Thyroid gland (tissue), 4 donors: ENCODE data around the gene HTRA3. TPM values are rescaled to one million over a fixed set of nuclear protein-coding genes. Genes with fewer than 3 reads are reported as not detected.

Experiments
- DNase-seq, 2 donors: peaks; one replicate each; pipeline ENCODE4 v3.0.0-alpha.2; 2019
- H3K27ac ChIP-seq, 3 donors: fragments of 200-600 bp; sonication (generic); 1 replicate in 2 of 3; 2 replicates in 1 of 3; pipeline ENCODE4 v1.5.1; 2016 to 2019; ENCODE audit warnings: mild to moderate bottlenecking in 1 of 3, moderate library complexity in 1 of 3
- H3K27me3 ChIP-seq: fragments of 200-600 bp; sonication (generic); one replicate; pipeline ENCODE4 v1.5.1; 2019
- H3K36me3 ChIP-seq, 2 donors: fragments of 200-600 bp; sonication (generic); one replicate each; pipeline ENCODE4 v1.5.1; 2016 to 2019
- H3K4me1 ChIP-seq, 2 donors: fragments of 200-600 bp; sonication (generic); one replicate each; pipeline ENCODE4 v1.5.1; 2017 to 2019
- H3K4me3 ChIP-seq, 3 donors: fragments of 200-600 bp; sonication (generic); replicated peaks in 1 of 3; 1 replicate in 2 of 3; 2 replicates in 1 of 3; pipeline ENCODE4 v1.5.1; 2016; ENCODE audit warnings: mild to moderate bottlenecking in 1 of 3
- H3K9me3 ChIP-seq: fragments of 200-600 bp; sonication (generic); one replicate; pipeline ENCODE4 v1.5.1; 2017
- POLR2A ChIP-seq, 2 donors: fragments of 450-650 bp; IDR thresholded peaks; one replicate each; pipeline ENCODE4 v1.6.1; 2017; ENCODE audit warnings: antibody characterized with exemption in 2 of 2, mild to moderate bottlenecking in 2 of 2, moderate library complexity in 1 of 2
- WGBS, 2 donors: methylation state at CpG; one replicate each; pipeline ENCODE4 v1.1.5; 2017; 5-methylcytosine and 5-hydroxymethylcytosine counted together
- intact Hi-C: fragments of 100-400 bp; cut with DNase I; formaldehyde crosslinking; loops from one replicate; pipeline ENCODE4 v1.15.1; 2023
- total RNA-seq, 4 donors: library from RNA; depleted of rRNA; stranded (reverse); fragments of >200 nt; gene quantifications; one replicate each; pipeline ENCODE4 v1.2.3, GENCODE V29; 2016
- TF ChIP-seq, protein P1 (sequence below), 6 experiments: fragments of 200-600 bp in 3 of 6; fragments of 450-650 bp in 3 of 6; sonication (generic) in 3 of 6; IDR thresholded peaks; one replicate each; pipeline ENCODE4 v1.5.1; 2016 to 2019; ENCODE audit warnings: antibody characterized with exemption in 6 of 6, mild to moderate bottlenecking in 2 of 6, inconsistent platforms in 1 of 6, moderate library complexity in 1 of 6

HTRA3 gene
- total RNA-seq, 4 donors from 2014 or later: 6.9 to 38.3 (median 14.0) TPM

DNA sequence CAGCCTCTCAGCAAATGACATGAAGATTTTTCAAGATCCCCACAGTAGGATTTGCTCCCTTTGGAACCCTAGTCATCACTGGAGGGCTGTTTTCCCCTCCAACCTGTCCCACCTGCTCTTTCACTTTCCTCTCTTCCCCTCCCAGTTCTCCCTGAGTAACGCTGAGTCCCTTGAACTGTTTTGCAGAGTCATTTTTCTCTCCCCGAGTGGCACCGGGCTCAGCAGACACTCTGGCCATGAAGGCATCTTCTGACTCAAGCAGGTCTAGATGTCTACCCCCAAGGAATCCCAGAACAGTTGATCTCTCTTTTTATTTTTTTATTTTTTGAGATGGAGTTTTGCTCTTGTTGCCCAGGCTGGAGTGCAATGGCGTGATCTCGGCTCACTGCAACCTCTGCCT is 52.2 kb downstream of the HTRA3 start:
- Histone ChIP-seq H3K27me3 (no peaks in the 10 kb centered on the region), H3K36me3 (no peaks in the 10 kb centered on the region), H3K27ac (no peak overlapping the region), H3K4me3 (no peak overlapping the region), H3K4me1 (peaks cover 15 to 22% of the 10 kb centered on the region in 2 donors), H3K9me3 (no peaks in the 10 kb centered on the region)
- TF ChIP-seq, protein P1, sequence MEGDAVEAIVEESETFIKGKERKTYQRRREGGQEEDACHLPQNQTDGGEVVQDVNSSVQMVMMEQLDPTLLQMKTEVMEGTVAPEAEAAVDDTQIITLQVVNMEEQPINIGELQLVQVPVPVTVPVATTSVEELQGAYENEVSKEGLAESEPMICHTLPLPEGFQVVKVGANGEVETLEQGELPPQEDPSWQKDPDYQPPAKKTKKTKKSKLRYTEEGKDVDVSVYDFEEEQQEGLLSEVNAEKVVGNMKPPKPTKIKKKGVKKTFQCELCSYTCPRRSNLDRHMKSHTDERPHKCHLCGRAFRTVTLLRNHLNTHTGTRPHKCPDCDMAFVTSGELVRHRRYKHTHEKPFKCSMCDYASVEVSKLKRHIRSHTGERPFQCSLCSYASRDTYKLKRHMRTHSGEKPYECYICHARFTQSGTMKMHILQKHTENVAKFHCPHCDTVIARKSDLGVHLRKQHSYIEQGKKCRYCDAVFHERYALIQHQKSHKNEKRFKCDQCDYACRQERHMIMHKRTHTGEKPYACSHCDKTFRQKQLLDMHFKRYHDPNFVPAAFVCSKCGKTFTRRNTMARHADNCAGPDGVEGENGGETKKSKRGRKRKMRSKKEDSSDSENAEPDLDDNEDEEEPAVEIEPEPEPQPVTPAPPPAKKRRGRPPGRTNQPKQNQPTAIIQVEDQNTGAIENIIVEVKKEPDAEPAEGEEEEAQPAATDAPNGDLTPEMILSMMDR (IDR thresholded peaks at IDR 0.05): no peak
- no peak for TF ChIP-seq POLR2A (IDR thresholded peaks at IDR 0.05)
- DNase-seq: no peak
- intact Hi-C loops: no loop called here
- 78 to 91% methylated on average over 5 of the region's 5 CpGs for WGBS, 2 donors

- no peaks in the 10 kb centered on the region for H3K27me3 ChIP-seq
- no peaks in the 10 kb centered on the region for H3K36me3 ChIP-seq
- intact Hi-C loops: no loop called here
- peaks cover 8 to 16% of the 10 kb centered on the region in 2 donors for H3K4me1 ChIP-seq
- no peak overlapping the region for H3K4me3 ChIP-seq
- no peak overlapping the region for H3K27ac ChIP-seq
- DNase-seq: no peak
- no peaks in the 10 kb centered on the region for H3K9me3 ChIP-seq
- TF ChIP-seq, protein P1 (IDR thresholded peaks at IDR 0.05): no peak
- TF ChIP-seq POLR2A (IDR thresholded peaks at IDR 0.05): no peak
- 86 to 87% methylated on average over 9 of the region's 9 CpGs for WGBS, 2 donors
Measured at GRCh38 chr4:8322794-8323704, 53.5 kb downstream of the HTRA3 start.

- Histone ChIP-seq H3K4me3 (no peak overlapping the region), H3K27ac (no peak overlapping the region), H3K27me3 (no peaks in the 10 kb centered on the region), H3K36me3 (no peaks in the 10 kb centered on the region), H3K4me1 (peaks cover 8 to 16% of the 10 kb centered on the region in 2 donors), H3K9me3 (no peaks in the 10 kb centered on the region)
- no peak for TF ChIP-seq POLR2A (IDR thresholded peaks at IDR 0.05)
- TF ChIP-seq, protein P1 (IDR thresholded peaks at IDR 0.05): no peak
- WGBS, 2 donors: 81 to 90% methylated on average over 5 of the region's 5 CpGs
- DNase-seq: no peak
- intact Hi-C loops: no loop called here
Measured at GRCh38 chr4:8323947-8324555, 54.5 kb downstream of the HTRA3 start.

- H3K36me3 ChIP-seq: no peaks in the 10 kb centered on the region
- intact Hi-C loops: no loop called here
- H3K9me3 ChIP-seq: no peaks in the 10 kb centered on the region
- DNase-seq: no peak
- H3K27ac ChIP-seq: no peak overlapping the region
- H3K4me1 ChIP-seq: peaks cover 8 to 14% of the 10 kb centered on the region in 2 donors
- 83 to 98% methylated on average over 6 of the region's 6 CpGs for WGBS, 2 donors
- TF ChIP-seq, protein P1 (IDR thresholded peaks at IDR 0.05): no peak
- TF ChIP-seq POLR2A (IDR thresholded peaks at IDR 0.05): no peak
- no peaks in the 10 kb centered on the region for H3K27me3 ChIP-seq
- no peak overlapping the region for H3K4me3 ChIP-seq
Measured at GRCh38 chr4:8324640-8325239, 55.2 kb downstream of the HTRA3 start.
